ENCODE results near the gene ADORA1. TPM values are rescaled to one million over a fixed set of nuclear protein-coding genes. Genes with fewer than 3 reads are reported as not detected.

ADORA1 gene
- total and polyA plus RNA-seq, 10 of the 15 experiments (the other 5 are each of a cell fraction or from before 2014, with no cell fraction given), result not detected

GRCh38 chr1:203185585-203185984, 58.1 kb downstream of the ADORA1 start (continued):
- TF ChIP-seq CUX1 (IDR thresholded peaks at IDR 0.05; ENCODE audit: insufficient replicate concordance, low read depth, low read length) (no peak), HDAC6 (IDR thresholded peaks at IDR 0.05; ENCODE audit: unreplicated experiment) (no peak), IKZF1 (conservative IDR thresholded peaks at IDR 0.05) (no peak), TCF12 (IDR thresholded peaks at IDR 0.05; ENCODE audit: low read depth, low read length) (no peak), RAD51 (IDR thresholded peaks at IDR 0.05) (no peak), NFIC (IDR thresholded peaks at IDR 0.05; ENCODE audit: low read depth, low read length) (no peak), SMAD1 (IDR thresholded peaks at IDR 0.05; ENCODE audit: low read depth, partially characterized antibody) (no peak)
- TF ChIP-seq, protein P1, sequence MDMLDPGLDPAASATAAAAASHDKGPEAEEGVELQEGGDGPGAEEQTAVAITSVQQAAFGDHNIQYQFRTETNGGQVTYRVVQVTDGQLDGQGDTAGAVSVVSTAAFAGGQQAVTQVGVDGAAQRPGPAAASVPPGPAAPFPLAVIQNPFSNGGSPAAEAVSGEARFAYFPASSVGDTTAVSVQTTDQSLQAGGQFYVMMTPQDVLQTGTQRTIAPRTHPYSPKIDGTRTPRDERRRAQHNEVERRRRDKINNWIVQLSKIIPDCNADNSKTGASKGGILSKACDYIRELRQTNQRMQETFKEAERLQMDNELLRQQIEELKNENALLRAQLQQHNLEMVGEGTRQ (IDR thresholded peaks at IDR 0.05; ENCODE audit: borderline replicate concordance, low read depth, low read length), result no peak

Data from GM12878 (cell line).